HG02798 (cell line): ENCODE measurements around the gene MATK.

Experiments
- ATAC-seq: cut with Tn5 transposase; IDR thresholded peaks from one replicate; pipeline ENCODE4 v1.9.1; 2021; ENCODE audit warnings: mild to moderate bottlenecking; ENCODE audit not compliant: unreplicated experiment, poor library complexity

MATK gene

GRCh38 chr19:3785938-3786824 is at the start of gene MATK:
TSS of gene MATK (minus strand) at chr19:3786381. CDS start at chr19:3785135, 1,246 bp downstream.
- ATAC-seq: no peak

GRCh38 chr19:3835055-3835435 is 48.9 kb upstream of the MATK start:
- ATAC-seq: no peak

- ATAC-seq: no peak
Observed at GRCh38 chr19:3834349-3835054, 48.3 kb upstream of the MATK start.

- no peak for ATAC-seq
Observed at GRCh38 chr19:3833578-3834348, 47.6 kb upstream of the MATK start.

DNA sequence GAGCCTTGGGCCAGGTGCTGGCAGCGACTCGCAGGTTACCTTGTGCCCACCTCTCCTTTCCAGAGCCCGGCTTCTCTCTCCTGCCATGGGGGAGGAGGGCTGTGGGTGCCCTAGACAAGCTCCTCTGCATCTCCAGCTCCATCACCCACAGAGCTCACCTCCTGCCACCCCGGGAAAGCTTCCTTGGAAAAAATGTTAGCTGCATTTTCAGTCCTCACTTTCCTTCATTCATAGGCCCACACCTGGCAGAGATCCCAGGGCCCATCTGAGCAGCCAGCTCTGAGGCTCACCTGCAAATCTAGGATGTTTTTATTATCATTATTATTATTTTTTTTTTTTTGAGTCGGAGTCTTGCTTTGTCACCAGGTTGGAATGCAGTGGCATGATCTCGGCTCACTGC is 45.8 kb upstream of the MATK start:
- ATAC-seq: no peak

GRCh38 chr19:3831601-3832000 is 45.4 kb upstream of the MATK start:
- no peak for ATAC-seq

- no peak for ATAC-seq
Observed at GRCh38 chr19:3830621-3831589, 44.7 kb upstream of the MATK start.

GRCh38 chr19:3827306-3827705 is 41.1 kb upstream of the MATK start:
- ATAC-seq: no peak

DNA sequence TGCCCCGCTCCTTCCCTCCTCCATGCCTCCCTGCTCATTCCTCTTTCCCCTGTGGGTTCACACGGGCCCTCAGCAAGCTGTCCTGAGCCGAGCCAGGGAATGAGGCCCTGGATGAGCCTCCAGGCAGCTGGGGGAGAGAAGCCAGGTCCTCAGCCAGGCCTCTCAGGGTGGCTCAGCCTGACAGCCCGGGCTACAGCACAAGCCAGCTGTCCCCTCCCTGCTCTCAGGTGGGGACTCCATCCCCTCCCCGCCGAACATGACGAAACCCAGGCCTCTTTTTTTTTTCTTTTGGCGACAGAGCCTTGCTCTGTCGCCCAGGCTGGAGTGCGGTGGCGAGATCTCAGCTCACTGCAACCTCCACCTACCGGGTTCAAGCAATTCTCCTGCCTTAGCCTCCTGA is 40.0 kb upstream of the MATK start:
- ATAC-seq: no peak

DNA sequence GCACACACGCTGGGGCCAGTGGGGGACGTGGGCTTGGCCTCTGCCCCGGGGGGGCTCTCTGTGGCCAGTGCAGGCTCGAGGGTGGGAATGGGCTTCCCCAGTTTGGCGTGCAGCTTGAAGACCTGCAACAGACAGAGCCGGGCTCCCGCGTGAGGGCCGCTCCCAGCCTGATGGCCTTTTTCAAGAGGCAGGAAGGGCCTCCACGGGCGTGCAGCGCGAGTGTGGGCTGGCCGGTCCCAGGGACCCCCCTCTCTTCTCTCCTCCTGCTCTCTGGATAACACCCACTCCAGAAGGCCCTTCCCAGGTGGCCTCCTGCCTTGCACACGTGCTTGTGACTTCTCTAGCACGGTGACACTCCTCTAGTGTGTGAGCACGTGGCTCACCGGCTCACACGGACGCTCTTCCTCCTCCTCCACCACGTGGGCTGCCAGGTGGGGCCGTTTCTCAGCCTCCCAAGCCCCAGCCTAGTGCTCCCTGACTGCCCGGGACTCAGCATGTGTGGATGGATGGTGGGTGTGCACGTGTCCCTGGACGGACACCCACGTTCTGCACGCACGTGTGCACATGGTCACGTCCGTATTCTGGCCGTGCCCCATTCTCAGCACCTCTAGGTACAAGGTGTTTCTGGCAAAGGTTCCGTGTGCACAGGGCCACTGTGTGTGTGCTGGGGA is 39.2 kb upstream of the MATK start:
- no peak for ATAC-seq

DNA sequence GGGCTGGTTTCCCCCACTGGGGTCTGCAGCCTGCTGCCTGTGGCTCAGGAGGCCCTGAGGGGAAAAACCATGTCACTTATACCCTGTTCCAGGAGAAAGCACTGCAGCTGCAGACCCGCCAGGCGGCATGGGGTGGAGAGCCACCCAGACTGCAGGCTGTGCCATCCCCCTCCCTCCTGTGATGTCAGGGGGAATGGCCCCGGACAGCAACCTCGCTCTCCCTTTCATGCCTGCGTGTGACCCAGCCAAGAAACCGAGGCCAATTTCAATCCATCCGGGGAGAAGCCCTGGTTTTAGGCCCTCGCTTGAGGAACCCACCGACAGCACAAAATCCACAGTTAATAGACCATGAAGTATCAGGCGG is 37.2 kb upstream of the MATK start:
- ATAC-seq: no peak

DNA sequence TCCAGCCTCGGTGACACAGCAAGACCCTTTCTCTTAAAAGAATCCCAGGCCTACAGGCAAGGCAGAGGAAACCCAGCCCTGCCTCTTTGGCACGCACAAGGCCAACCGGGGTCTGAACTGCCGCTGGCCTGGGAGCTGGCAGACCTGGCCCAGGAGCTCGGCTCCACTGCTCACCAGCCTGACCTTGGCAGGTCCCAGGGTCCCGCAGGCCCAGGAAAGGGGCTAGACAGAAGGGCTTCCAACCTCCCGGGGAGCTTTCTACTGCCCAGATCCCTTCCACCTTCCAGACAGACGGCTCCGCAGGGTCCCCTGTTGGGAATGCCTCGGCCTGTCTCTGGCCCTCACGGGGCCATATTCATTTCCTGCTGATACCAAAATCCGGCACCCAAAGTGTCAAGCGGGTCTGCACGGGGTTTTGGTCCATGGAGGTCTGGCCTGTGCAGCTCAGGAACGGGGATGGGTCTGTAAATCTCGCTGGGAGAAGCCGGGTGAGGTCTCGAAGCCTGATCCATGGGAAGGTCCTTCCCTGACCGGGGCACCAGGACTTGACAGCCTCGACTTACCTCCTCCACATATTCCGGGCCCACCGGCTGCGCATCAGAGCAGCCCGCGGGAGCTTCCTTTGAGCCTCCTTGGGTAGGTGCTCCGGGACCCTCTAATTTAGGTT is 36.6 kb upstream of the MATK start:
- no peak for ATAC-seq

- ATAC-seq: no peak
Observed at GRCh38 chr19:3821857-3822364, 35.7 kb upstream of the MATK start.

- ATAC-seq: no peak
Observed at GRCh38 chr19:3821156-3821555, 35.0 kb upstream of the MATK start.

DNA sequence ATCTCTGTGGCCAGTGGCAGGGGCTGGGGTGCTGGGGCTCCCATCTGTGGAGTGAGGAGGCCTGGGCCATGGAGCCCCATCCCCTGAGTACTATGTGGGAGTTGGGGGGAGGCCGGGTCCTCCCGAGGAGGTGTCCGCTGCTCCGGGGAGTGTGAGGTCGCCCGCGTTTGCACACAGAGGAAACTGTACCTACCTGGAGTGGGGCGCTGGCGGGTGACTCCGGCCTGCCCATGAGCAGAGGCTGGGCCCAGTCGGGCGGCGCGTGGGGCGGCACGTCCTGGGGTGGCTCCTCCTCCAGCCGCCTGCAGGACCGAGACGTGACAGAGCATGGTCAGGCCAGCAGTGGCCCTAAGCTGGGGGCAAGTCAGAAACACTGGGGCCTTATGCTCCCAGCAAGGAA is 33.8 kb upstream of the MATK start:
- ATAC-seq: no peak

GRCh38 chr19:3818918-3819317 is 32.7 kb upstream of the MATK start:
- no peak for ATAC-seq

DNA sequence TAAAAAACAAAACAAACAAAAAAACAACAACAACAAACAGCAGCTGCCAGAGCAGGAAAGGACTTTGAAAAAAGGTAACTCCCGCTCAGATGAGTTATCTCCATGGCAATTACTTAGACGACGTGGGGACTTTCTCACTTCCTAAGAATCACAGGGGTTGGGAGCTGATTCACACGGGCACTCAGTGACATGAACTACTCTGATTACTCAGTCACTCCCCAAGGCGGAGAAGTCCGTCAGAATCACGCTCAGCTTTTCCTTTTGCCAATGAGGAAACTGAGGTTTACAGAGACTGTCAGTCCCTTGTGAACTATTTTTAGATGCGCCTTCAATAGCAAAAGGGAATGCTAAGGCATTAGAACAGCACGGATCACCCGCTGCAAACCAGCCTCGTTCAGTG is 32.3 kb upstream of the MATK start:
- ATAC-seq: no peak

- ATAC-seq: no peak
Observed at GRCh38 chr19:3817761-3818160, 31.6 kb upstream of the MATK start.
